Measurements from ENCODE around the gene PRR30.
"Not testable (repeated sequence)": the region's sequence is repeated elsewhere in the genome, so short reads cannot be mapped to it uniquely, and the experiment has no call there.

Gene PRR30

GRCh38 chr2:27139310-27139709, at the start of gene PRR30:
Gene PRR30, minus strand, starts transcription at chr2:27139410. Its CDS starts 1,081 bp downstream, at chr2:27138329.
- DNase-seq (ENCODE audit: low read depth), result no peak

- peak; percentile 32 for DNase-seq (ENCODE audit: low read depth)
Observed at GRCh38 chr2:27186613-27187345, 47.6 kb upstream of the PRR30 start.

DNA sequence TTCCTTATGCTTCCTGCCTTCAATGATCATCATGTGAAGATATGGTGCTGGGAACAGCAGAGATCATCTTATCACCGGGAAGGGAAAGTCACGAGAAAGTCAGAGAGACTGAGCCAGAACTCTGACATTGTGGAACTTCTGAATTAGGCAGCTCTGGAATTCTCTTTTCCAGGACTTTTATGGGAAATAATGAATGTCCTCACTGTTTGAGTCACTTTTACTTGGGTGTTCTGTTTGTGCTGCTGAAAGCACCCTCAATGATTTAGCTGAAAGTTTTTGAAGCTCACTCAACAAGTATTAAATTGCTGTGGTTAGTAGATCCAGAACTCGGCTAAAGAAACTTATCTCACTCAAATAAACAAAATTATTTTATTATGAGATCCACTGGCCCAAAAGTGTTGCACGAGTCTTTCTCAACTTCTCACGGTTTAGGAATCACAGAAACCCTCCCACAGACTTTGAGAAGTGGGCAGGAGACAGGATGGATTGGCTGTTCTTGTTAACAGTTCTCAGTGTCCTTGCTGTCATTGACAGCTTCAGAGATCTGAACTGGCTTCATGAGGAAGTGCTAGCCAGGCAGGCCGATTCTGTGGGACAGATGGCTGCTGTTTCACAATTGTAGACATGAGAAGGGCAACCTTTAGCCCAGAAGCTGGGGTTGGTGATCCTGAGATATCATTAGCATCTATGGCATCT, 46.3 kb upstream of the PRR30 start:
- peak; percentile 96 for DNase-seq (ENCODE audit: low read depth)

- DNase-seq (ENCODE audit: low read depth), result peak; percentile 47
Observed at GRCh38 chr2:27184115-27184514, 44.9 kb upstream of the PRR30 start.

DNA sequence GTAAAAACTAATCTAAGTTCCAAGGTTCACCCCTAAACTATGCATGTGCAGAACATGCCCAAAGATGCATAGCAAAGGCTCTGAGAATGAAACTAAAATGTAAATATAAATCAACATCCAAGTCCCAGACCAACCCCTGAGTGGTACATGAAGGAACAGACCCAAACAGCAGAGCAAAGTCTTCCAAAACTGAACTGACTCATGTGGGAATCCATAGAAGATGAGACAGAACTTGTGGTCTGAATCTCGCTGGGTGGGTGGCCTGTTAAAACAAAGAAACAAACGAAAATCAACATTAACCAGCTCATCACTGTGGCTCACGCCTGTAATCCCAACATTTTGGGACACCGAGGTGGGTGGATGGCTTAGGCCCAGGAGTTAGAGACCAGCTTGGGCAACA, 43.1 kb upstream of the PRR30 start:
- peak; percentile 87 for DNase-seq (ENCODE audit: low read depth)

DNA sequence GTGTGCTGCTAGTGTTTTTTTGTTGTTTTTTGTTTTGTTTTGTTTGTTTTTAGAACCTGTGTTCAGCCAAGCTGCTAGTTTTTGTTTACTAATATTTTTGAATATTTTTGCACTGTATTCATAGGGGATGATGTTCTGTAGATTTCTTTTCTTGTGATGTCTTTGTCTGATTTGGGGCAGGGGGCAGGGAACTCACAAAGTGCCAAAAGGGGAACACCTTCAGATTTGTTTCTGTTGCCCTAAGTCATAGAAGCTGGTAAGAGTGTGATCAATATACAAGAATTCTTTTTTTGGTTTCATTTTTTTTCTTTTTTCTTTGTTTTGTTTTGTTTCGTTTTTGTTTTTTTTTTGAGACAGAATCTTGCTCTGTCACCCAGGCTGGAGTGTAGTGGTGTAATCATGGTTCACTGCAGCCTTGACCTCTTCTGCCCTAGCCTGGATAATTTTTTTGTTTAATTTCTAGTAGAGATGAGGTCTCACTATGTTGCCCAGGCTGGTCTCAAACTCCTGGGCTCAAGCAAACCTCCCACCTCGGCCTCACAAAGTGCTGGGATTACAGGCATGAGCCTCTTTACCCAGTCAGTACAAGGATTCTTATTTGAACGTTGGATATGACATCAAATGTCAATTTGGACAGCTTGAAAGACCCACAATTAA, 40.3 kb upstream of the PRR30 start:
- DNase-seq (ENCODE audit: low read depth), result no peak

- DNase-seq (ENCODE audit: low read depth), result no peak
Observed at GRCh38 chr2:27178469-27178868, 39.3 kb upstream of the PRR30 start.

DNA sequence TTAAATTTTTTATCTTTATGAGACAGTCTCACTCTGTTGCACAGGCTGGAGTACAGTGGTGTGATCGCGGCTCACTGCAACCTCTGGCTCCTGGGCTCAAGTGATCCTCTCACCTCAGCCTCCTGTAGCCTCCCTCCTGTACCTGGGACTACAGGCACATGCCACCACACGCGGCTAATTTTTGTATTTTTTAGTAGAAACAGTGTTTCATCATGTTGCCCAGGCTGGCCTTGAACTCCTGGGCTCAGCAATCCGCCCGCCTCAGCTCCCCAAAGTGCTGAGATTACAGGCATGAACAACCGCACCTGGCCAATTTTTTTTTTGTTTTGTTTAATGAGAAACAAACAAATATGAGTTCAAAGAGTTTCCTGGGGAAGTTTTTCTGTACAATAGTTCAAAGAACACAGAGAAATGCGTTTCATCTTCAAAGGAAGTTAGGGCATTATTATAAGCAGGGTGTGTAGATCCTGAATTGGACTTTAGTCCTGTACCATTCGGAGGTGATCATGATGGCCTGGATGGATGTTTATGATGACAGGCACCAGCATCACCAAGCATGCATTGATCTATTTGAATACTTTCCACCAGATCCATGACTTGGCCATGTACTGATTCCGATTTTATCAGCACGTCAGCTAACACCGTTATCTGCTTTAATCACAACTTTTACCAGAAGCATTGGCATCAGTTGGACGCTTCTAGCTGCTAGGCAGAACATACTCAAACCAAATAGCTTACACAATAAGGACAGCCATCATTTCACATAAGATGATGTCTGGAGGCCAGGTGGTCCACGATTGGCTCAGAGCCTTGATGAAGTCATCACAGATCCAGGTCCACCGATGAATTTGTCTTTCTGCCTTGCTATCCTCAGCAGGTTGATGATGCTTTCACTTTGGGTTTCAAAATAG, 38.5 kb upstream of the PRR30 start:
- DNase-seq (ENCODE audit: low read depth), result no peak

DNA sequence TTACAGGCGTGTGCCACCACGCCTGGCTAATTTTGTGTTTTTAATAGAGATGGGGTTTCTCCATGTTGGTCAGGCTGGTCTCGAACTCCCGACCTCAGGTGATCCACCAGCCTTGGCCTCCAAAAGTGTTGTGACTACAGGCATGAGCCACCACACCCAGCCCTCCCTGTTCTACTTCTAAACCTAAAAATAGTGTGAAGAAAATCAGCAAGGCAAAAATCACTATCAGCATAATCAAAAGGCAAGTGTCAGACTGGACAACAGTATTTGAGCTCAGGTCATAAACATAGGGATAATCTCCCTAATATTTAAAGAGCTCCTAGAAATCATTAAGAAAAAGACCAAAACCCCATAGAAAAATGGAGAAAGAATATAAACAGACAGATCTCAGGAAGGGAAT, 36.6 kb upstream of the PRR30 start:
- not testable (repeated sequence) for DNase-seq (ENCODE audit: low read depth)

- DNase-seq (ENCODE audit: low read depth), result peak; percentile 49
Observed at GRCh38 chr2:27175330-27175729, 36.1 kb upstream of the PRR30 start.

DNA sequence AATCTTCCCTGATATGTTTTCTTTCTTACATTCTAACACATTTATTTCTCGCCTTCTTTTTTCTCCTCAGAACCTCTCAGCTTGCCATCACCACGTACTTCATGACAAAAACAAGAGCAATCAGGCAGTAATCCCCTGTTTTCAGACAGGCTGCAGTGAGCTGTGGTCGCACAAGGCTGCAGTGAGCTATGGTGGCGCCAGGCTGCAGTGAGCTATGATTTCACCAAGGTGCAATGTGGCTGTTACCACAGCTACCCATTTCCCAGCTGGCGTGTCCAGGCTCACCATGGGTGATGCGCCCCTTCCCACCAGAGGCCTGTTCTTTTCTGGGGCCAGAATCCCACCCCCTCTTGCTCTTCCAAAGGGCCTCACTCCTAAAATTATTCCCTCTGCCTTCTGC, 35.4 kb upstream of the PRR30 start:
- peak; percentile 29 for DNase-seq (ENCODE audit: low read depth)

DNA sequence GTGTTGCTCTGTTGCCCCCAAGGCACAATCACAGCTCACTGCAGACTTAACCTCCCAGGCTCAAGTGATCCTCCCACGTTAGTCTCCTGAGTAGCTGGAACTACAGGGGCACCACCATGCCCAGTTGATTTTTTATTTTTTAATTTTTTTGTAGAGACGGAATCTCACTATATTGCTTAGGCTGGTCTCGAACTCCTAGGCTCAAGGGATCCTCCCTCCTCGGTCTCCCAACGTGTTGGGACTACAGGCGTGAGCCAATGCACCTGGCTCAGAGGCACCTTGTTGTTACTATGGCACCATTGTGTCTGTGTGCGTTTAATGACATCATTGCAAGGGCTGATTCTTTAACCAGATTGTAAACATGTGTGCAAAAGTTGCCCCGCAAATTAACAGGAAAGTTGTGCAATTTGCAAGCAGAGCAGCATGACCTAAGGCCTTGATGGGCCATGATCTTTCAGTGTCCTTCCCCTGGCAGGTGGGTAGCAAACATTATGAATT, 32.2 kb upstream of the PRR30 start:
- no peak for DNase-seq (ENCODE audit: low read depth)

- DNase-seq (ENCODE audit: low read depth), result no peak
Observed at GRCh38 chr2:27170581-27171337, 31.5 kb upstream of the PRR30 start.

GRCh38 chr2:27164960-27165763, 26.0 kb upstream of the PRR30 start:
- DNase-seq (ENCODE audit: low read depth), result no peak

DNA sequence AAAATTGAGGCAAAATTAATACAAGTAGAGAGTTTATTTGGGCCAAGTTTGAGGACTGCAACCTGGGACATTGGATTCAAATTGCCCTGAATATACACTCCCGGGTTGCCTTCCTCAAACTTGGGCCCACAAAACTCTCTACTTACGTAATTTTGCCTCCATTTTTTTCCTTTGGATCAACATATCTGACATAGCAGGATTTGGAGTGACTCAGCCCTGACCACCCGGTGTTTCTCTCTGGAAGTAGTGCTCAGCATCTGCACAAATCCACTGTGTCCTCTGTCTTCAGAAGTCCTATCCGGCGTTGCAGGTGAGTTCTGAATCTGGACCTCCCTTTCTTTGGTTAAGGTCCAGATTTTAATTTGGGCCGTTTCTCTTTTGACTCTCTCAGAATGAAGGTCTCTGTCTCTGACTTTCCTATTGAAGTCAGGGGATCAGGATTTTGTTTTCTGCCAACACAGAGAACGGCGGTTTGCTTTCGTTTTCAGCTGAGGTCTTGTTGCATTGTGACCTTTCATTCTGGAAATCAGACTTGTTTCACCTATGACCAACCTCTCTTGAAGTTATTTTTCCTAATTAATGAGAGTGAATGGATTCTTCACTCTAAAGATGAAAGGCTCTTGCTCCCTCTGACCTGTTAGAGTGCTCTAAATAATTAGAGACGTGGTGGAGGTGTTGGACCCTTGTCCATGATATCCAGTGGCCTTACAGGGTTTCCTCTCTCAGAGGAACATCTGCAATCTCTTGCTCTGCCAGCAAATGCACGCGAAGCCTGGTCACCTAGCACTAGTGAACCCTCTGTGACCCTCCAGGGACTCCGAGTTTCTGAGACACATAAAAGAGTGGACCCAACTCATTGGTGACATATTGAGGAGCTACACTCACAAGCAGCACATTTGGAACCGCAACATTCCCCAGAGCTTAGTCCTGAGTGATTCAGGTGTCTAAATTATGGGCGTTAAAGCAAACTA, 23.2 kb upstream of the PRR30 start:
- peak; percentile 55 for DNase-seq (ENCODE audit: low read depth)

GRCh38 chr2:27160191-27160590, 21.0 kb upstream of the PRR30 start:
- DNase-seq (ENCODE audit: low read depth), result no peak

- no peak for DNase-seq (ENCODE audit: low read depth)
Observed at GRCh38 chr2:27159271-27159670, 20.1 kb upstream of the PRR30 start.

GRCh38 chr2:27158468-27158867, 19.3 kb upstream of the PRR30 start:
- no peak for DNase-seq (ENCODE audit: low read depth)

GRCh38 chr2:27155069-27155520, 15.9 kb upstream of the PRR30 start:
- no peak for DNase-seq (ENCODE audit: low read depth)
